GM23338 (cell line): Measurements from ENCODE around the gene CIITA. TPM values are rescaled to one million over a fixed set of nuclear protein-coding genes. Genes with fewer than 3 reads are reported as not detected.

Experiments used
- ATAC-seq: fragments of 200-7000 bp; cut with Tn5 transposase; 3 replicates; pipeline ENCODE4 v1.9.1; 2020
- DNase-seq: peaks from one replicate; pipeline ENCODE4 v3.0.0-alpha.2; 2015; ENCODE audit warnings: low spot score
- H2AFZ ChIP-seq: fragments of 200-600 bp; sonication (generic); 2 replicates; pipeline ENCODE4 v1.8.0; 2016; ENCODE audit warnings: antibody characterized with exemption, mild to moderate bottlenecking, moderate library complexity
- H3F3A ChIP-seq: fragments of 200-600 bp; sonication (generic); replicated peaks from 2 replicates; pipeline ENCODE4 v1.8.0; 2017; ENCODE audit warnings: antibody characterized with exemption, mixed run types, low read depth
- H3K27ac ChIP-seq: fragments of 200-600 bp; sonication (generic); 2 replicates; pipeline ENCODE4 v1.6.1; 2016; ENCODE audit warnings: low read depth
- H3K27me3 ChIP-seq: fragments of 200-600 bp; sonication (generic); 2 replicates; pipeline ENCODE4 v1.8.0; 2016; ENCODE audit warnings: mild to moderate bottlenecking, mixed run types, moderate library complexity; ENCODE audit not compliant: insufficient read depth
- H3K36me3 ChIP-seq: fragments of 200-600 bp; sonication (generic); 2 replicates; pipeline ENCODE4 v1.8.0; 2016; ENCODE audit warnings: mild to moderate bottlenecking; ENCODE audit not compliant: insufficient read depth
- H3K4me1 ChIP-seq: fragments of 200-600 bp; sonication (generic); 2 replicates; pipeline ENCODE4 v1.8.0; 2016; ENCODE audit warnings: mild to moderate bottlenecking, moderate library complexity; ENCODE audit not compliant: insufficient read depth
- H3K4me2 ChIP-seq: fragments of 200-600 bp; sonication (generic); 2 replicates; pipeline ENCODE4 v1.7.1; 2017; ENCODE audit warnings: mixed run types
- H3K4me3 ChIP-seq: fragments of 200-600 bp; sonication (generic); 2 replicates; pipeline ENCODE4 v1.6.1; 2016; ENCODE audit warnings: mixed run types
- H3K79me2 ChIP-seq: fragments of 200-600 bp; sonication (generic); replicated peaks from 2 replicates; pipeline ENCODE4 v1.8.0; 2017; ENCODE audit warnings: mild to moderate bottlenecking; ENCODE audit not compliant: insufficient read depth
- H3K9me2 ChIP-seq: fragments of 200-600 bp; sonication (generic); 2 replicates; pipeline ENCODE4 v1.8.0; 2017; ENCODE audit not compliant: insufficient read depth
- H4K20me1 ChIP-seq: fragments of 200-600 bp; sonication (generic); replicated peaks from 2 replicates; pipeline ENCODE4 v1.8.0; 2017; ENCODE audit warnings: mild to moderate bottlenecking; ENCODE audit not compliant: insufficient read depth
- H3K27ac Mint-ChIP-seq: 2 replicates; pipeline ENCODE4 v1.8.0; 2020; ENCODE audit warnings: inconsistent platforms, mild to moderate bottlenecking, moderate library complexity, mixed read lengths
- H3K27me3 Mint-ChIP-seq: 3 replicates; pipeline ENCODE4 v1.8.0; 2022; ENCODE audit warnings: low read depth, mild to moderate bottlenecking, moderate library complexity, mixed read lengths, inconsistent platforms; ENCODE audit not compliant: insufficient read depth, poor library complexity
- H3K36me3 Mint-ChIP-seq: 3 replicates; pipeline ENCODE4 v1.8.0; 2021; ENCODE audit warnings: low read depth, mild to moderate bottlenecking, inconsistent platforms, moderate library complexity, mixed read lengths
- H3K4me1 Mint-ChIP-seq: 3 replicates; pipeline ENCODE4 v1.8.0; 2020; ENCODE audit warnings: mild to moderate bottlenecking, inconsistent platforms, mixed read lengths
- H3K4me3 Mint-ChIP-seq: 3 replicates; pipeline ENCODE4 v1.8.0; 2021; ENCODE audit warnings: moderate library complexity, mild to moderate bottlenecking, inconsistent platforms, mixed read lengths
- H3K9me3 Mint-ChIP-seq: 3 replicates; pipeline ENCODE4 v1.8.0; 2020; ENCODE audit warnings: moderate library complexity, mild to moderate bottlenecking, inconsistent platforms, mixed read lengths
- CREB1 ChIP-seq: fragments of 250-450 bp; sonication (Bioruptor Pico); IDR thresholded peaks from 2 replicates; pipeline ENCODE4 v1.5.0; 2020; ENCODE audit warnings: low read depth, mild to moderate bottlenecking, moderate library complexity
- CTCF ChIP-seq, 2 experiments: fragments of 200-600 bp in 1 of 2; sonication (generic) in 1 of 2; conservative IDR thresholded peaks; 2 replicates each; pipeline versions ENCODE4 v1.5.1 to v1.6.1; 2016 to 2017; ENCODE audit warnings: antibody characterized with exemption in 2 of 2, low read depth in 2 of 2, mild to moderate bottlenecking in 2 of 2, moderate library complexity in 1 of 2
- ETS1 ChIP-seq: IDR thresholded peaks from 2 replicates; pipeline ENCODE4 v1.6.1; 2016; ENCODE audit warnings: antibody characterized with exemption
- EZH2phosphoT487 ChIP-seq: fragments of 200-600 bp; sonication (generic); IDR thresholded peaks from one replicate; pipeline ENCODE4 v1.8.1; 2018; ENCODE audit warnings: antibody characterized with exemption; ENCODE audit not compliant: unreplicated experiment
- JUNB ChIP-seq: IDR thresholded peaks from one replicate; pipeline ENCODE4 v1.6.1; 2016; ENCODE audit warnings: antibody characterized with exemption; ENCODE audit not compliant: unreplicated experiment
- NANOG ChIP-seq: IDR thresholded peaks from 2 replicates; pipeline ENCODE4 v1.6.1; 2016; ENCODE audit warnings: antibody characterized with exemption, borderline replicate concordance
- POLR2AphosphoS5 ChIP-seq: IDR thresholded peaks from 2 replicates; pipeline ENCODE4 v1.6.1; 2016; ENCODE audit warnings: antibody characterized with exemption, low read depth
- REST ChIP-seq: IDR thresholded peaks from one replicate; pipeline ENCODE4 v1.6.1; 2018; ENCODE audit warnings: antibody characterized with exemption; ENCODE audit not compliant: unreplicated experiment
- STAT1 ChIP-seq: IDR thresholded peaks from one replicate; pipeline ENCODE4 v1.6.1; 2016; ENCODE audit warnings: antibody characterized with exemption; ENCODE audit not compliant: unreplicated experiment
- ZNF114 ChIP-seq: fragments of 250-450 bp; sonication (Bioruptor Pico); IDR thresholded peaks from 2 replicates; pipeline ENCODE4 v1.5.0; 2020; ENCODE audit warnings: mild to moderate bottlenecking, moderate library complexity
- ZNF331 ChIP-seq: fragments of 250-450 bp; sonication (Bioruptor Pico); IDR thresholded peaks from 2 replicates; pipeline ENCODE4 v1.5.0; 2020; ENCODE audit warnings: low read depth, mild to moderate bottlenecking, moderate library complexity
- polyA plus RNA-seq: library from polyadenylated mRNA; unstranded; fragments of >200 nt; fragmentation: Nextera tagmentation; extraction: Ambion mirVana; gene quantifications from 2 replicates; pipeline ENCODE4 v1.2.1, GENCODE V29; 2016
- total RNA-seq: library from RNA; depleted of rRNA; stranded (reverse); fragments of >200 nt; shearing (Covaris generic); gene quantifications from 2 replicates; pipeline ENCODE4 v1.2.3, GENCODE V29; 2014

Gene CIITA
- total and polyA plus RNA-seq, 2 experiments from 2014 or later, result 0.10 to 0.57 TPM

- TF ChIP-seq NANOG (no peak), CTCF (conservative IDR thresholded peaks at IDR 0.05; ENCODE audit: low read depth in 2 of 2) (no peak), ZNF331 (CRISPR knock-in tag) (no peak), EZH2phosphoT487 (no peak), POLR2AphosphoS5 (no peak), CREB1 (CRISPR knock-in tag) (no peak)
Observed at GRCh38 chr16:10881479-10882030, 4.6 kb downstream of the CIITA start (continued).

GRCh38 chr16:10883004-10883403 lies 6.0 kb downstream of the CIITA start:
- H3K27me3 Mint-ChIP-seq, result peaks cover 23% of the 10 kb centered on the region
- no peaks in the 10 kb centered on the region for H3K79me2 ChIP-seq
- peaks cover 2% of the 10 kb centered on the region; the same call in 1 of the 3 replicates for H3K9me3 Mint-ChIP-seq
- H3K4me1 ChIP-seq, result peaks cover 11% of the 10 kb centered on the region; the same call in 1 of the 2 replicates
- H3K9me2 ChIP-seq, result no peaks in the 10 kb centered on the region
- H3K36me3 ChIP-seq, result no peaks in the 10 kb centered on the region
- H3K4me1 Mint-ChIP-seq, result peaks cover 9% of the 10 kb centered on the region
- ATAC-seq (no peak; the same call in 1 of the 3 replicates), DNase-seq (peak; percentile 3)
- H3K27ac Mint-ChIP-seq, result no peak overlapping the region
- no peak overlapping the region for H3K27ac ChIP-seq
- no peaks in the 10 kb centered on the region for H3F3A ChIP-seq
- no peak overlapping the region for H3K4me3 Mint-ChIP-seq
- H3K4me2 ChIP-seq, result no peak overlapping the region
- no peaks in the 10 kb centered on the region for H4K20me1 ChIP-seq
- H3K36me3 Mint-ChIP-seq, result no peaks in the 10 kb centered on the region
- H3K27me3 ChIP-seq, result peaks cover 35% of the 10 kb centered on the region
- no peak overlapping the region for H2AFZ ChIP-seq
- no peak overlapping the region for H3K4me3 ChIP-seq
- no peak for TF ChIP-seq JUNB
- TF ChIP-seq ETS1, result no peak
- no peak for TF ChIP-seq CTCF (conservative IDR thresholded peaks at IDR 0.05; ENCODE audit: low read depth in 2 of 2)
- no peak for TF ChIP-seq REST
- no peak for TF ChIP-seq POLR2AphosphoS5
- no peak for TF ChIP-seq ZNF331 (CRISPR knock-in tag)
- TF ChIP-seq ZNF114 (CRISPR knock-in tag), result no peak
- TF ChIP-seq STAT1, result no peak
- TF ChIP-seq CREB1 (CRISPR knock-in tag), result no peak
- no peak for TF ChIP-seq EZH2phosphoT487
- TF ChIP-seq NANOG, result no peak
